Hematopoietic multipotent progenitor cell treated with erythropoietin and hydrocortisone succinate and interleukin-3 and kit ligand, for 17 days (in vitro differentiated cells): Measurements from ENCODE around the gene RNF152.

ENCODE experiments used
- DNase-seq: peaks from one replicate; pipeline ENCODE4 v3.0.0-alpha.2; 2015; ENCODE audit warnings: low spot score

Gene RNF152, protein sequence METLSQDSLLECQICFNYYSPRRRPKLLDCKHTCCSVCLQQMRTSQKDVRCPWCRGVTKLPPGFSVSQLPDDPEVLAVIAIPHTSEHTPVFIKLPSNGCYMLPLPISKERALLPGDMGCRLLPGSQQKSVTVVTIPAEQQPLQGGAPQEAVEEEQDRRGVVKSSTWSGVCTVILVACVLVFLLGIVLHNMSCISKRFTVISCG

DNA sequence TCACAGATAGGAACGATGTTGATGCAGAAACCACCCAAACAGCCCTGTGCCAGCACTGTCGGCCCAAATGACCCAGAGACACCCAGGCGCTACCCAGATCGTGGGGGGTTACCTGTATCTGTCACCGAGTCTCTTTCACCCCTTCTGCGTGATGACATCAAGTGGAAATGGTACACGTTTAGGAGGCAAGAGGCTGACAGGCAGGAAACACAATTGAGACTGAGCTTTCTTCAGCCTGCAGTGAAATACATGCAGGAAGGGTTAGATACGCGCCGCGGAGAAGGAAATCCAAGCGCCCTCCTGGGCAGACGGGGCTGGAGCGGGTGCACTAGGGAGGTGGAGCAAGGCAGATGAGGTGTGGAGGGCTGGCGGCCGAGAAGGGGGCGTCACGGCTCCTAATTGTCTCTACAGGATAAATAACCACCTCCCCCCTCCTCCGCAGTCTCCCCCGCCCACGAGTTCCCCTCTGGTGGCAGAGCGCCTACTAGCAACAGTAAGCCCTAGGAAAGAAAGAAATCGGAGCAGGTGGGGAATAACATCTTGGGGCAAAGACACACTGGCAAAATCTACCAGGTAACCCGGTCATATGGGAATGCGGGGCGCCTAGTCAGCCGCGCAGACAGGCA, at the start of gene RNF152:
TSS of gene RNF152 (minus strand) at position 325 of the 626 bp plus-strand sequence. CDS start 76,544 bp downstream, outside the sequence.
- DNase-seq = no peak

DNA sequence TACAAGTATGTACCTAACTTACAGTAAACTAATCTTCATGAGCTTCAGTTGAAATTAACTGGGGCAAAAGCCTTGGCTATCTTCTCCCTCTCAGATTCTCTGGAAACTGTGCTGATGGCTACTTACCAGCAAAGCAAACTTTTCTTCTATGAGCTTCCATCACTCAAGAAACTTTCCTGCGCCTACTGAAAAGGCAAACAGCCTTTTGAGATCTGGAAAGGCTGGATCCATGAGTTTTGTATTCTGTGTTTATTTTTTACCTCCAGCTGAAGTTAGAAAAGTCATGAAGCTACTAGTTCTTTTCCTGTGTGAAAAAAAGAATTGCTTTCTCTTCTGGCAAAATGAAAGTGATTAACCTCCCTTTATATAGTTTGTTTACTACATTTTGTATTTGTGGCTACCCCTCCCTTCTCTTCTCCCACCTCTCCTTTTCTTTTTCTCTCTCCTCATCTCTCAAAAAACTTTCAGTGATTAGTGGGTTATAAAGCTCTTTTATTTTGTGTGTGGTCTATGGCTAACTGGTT, 49.2 kb upstream of the RNF152 start:
- no peak for DNase-seq

DNA sequence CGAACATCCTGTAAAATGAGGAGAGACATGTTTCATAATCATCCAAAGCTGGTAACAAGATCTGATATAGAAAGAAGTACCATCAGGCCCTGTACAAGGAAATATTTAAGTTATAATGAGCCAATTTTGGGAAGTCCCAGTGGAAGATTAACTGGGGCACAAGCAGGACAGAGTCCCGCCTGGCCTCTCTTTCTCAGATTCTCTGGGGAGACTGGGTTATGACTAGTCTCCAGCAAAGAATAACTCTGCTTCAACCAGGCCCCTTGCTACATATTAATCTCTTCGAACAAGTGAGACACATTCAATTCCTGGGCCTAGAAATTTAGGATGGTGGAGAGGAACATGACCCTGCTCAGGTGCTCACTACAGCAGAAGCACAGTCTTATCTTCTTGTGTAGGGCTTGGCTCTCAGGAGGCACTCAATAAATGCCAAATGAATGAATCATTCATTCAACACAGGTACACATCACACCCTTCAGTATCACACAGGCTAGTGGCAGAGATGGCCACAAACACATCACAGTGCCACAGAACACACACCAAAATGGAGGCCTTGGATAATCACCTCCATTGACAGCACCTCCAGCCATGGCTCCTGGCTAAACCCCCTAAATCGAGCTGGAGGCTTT, 46.4 kb upstream of the RNF152 start:
- DNase-seq = no peak

DNA sequence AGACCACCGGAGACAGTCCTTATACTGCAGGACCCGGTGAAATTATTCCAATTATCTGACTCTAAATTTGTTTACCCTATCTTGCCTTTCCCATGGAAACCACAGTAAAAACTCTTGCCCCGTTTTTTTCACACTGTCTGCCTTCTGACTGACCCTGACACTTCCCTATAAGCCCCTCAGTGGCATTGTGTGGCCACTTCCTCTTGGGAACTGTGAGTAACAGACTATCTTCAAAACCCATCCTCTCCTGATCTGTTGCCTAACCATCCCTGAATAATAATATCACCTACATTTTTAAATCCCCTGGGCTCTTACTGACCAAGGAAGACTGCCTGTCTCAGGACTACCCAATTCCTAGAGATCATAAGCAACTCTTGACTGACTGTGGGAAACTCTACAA, 42.6 kb upstream of the RNF152 start:
- DNase-seq = no peak

DNA sequence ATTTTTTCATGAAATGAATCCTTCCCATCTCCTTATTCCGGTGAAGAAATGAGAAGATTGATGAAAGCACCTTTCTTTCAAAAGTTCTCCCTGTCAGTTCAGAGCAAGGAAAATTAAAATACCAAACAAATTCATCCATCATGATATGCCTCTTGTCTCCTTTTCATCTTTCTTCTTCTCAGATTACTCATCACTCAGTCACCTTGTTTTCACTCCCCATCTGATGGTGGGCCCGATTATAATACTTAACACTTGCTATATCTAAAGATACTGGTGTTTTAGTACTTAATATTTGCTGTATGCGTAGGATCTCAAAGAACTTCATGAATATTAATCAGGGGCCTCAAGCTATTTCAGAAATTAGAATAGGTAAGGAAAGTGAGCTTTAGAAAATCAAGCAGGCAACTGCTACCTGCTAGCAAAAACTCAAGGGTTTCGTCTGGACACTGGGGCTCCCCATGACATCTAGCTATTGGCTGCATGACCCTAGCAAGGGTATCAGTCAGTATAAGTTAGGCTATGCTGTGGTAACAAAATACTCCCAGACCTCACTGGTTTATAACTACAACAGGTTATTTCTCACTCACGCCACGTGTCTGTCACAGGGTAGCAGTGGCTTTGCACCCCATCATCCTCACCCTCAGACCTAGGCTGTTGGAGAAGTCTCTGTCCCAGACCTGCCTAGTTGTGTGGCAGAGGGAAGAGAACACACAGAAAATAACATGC, 39.0 kb upstream of the RNF152 start:
- DNase-seq = no peak

DNA sequence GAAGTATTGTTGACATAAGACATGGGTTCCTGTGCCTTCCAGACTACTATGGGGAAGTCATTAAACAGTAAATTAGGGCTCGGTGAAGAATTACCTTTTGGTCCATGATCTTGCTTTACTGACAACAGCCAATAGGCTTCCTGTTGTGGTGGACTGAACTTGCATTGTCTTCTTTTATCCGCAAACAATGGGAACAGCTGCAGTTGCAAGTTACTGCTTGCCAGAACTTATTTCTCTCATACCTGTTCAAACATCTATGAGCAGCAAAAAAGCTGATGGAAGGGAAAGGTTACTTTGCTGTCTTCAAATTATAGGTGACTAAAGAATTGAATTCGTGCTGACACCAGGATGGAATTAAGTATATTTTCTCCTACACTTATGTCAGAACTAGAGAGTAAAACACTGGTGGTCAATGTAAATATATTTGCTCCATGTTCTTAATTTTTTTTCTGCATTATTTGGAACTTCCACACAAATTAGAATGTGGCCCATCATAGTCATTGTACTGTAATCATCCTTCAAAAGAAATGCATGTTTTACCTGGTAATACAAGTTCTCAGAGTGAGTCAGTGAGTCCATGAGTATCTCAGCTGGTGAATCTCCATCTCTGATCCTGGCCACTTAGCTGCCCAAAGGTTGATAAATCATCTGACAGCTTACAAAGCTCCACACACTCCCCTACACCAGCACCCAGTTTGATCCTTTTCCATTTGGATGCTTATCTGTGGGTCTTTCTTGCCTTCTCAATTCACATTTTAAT, 37.3 kb upstream of the RNF152 start:
- DNase-seq = no peak

DNA sequence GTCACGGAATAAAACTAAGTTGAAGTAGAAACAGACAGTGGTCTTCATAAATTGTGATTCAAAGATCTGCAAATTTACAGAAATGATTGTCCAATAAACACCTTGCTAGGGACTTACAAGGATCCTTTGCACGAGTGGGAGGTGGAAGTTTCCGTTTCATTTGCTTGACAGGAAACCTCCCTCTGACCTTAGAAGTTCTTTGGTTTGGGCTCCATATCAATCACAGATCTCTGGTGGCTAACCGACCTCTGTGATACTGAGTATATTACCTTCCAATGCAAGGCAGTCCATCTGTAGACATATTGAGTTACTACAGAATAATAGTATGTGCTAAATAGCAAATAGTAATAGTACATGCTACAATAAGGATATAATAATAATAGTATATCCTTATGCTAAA, 33.7 kb upstream of the RNF152 start:
- no peak for DNase-seq

DNA sequence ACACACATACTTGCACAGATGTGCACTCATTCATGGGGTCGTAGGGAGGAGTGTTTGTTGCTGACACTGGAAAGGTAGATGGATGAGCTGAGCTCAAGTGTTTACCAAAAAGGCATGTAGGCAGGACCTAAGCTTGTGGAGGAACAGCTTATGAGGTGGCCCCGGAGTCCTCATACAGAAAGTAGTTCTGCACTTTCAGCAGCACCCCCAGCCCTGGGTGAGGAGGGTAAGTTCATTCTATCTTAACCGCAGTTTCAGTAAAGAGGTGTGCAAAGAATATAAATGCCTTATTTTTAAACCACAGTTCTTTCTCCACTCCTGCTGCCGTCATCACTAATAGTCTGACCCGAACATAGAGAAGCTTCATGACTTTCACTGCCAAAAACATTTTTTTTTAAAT, 31.7 kb upstream of the RNF152 start:
- DNase-seq = no peak

DNA sequence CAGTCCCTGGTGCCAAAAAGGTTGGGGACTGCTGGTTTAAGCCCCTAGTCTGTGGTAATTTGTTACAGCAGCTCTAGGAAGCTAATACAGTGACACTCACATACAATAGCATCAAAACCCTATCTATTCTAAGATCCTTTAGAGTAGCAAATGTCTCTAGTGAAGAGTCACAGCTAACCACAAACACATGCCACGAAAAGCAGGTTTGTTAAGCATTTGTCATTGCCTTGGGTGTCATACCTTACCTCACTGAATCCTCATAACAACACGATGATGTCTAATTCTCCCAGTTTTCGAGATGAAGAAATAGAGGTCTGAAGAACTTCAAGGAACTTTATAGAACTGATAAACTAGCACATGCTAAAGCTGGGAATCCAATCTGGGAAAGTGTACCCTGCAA, 29.6 kb upstream of the RNF152 start:
- no peak for DNase-seq

DNA sequence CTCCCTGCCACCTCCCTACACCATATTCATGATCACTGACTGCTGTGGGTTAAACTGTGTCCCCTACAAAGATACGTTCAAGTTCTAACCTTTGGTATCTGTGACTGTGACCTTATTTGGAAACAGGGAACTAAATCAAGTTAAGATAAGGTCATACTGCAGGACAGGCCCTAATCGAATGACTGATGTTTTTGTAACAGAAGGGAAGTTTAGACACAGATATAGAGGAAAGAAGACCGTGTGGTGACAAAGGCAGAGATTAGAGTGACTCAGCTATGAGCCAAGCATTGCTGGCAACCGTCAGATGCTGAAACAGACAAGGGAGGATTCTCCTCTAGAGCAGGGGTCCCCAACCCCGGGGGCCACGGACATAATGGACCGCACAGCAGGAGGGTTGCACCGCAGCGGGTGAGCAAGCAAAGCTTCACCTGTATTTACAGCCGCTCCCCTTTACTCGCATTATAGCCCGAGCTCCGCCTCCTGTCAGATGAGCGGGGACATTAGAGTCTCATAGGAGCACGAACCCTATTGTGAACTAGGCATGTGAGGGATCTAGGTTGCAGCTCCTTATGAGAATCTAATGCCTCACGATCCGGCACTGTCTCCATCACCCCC, 28.9 kb upstream of the RNF152 start:
- DNase-seq = no peak

DNA sequence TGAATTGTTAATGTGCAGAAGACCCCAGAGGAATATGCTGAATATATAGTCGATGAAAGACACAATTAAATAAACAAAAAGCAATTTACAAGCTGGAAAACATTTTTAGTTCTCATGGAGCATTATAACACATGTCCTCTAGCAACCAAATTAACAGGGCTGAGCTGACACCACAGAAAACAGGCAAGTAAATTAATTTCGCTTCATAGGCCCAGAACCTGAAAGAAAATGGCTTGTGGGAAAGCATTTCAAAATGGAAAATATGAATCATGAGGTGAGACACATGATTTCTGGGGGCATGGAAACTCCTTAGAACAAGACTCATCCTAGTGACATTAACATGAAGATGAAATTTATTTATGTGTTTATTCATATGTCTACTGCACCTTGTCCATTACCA, 25.0 kb upstream of the RNF152 start:
- DNase-seq = no peak

DNA sequence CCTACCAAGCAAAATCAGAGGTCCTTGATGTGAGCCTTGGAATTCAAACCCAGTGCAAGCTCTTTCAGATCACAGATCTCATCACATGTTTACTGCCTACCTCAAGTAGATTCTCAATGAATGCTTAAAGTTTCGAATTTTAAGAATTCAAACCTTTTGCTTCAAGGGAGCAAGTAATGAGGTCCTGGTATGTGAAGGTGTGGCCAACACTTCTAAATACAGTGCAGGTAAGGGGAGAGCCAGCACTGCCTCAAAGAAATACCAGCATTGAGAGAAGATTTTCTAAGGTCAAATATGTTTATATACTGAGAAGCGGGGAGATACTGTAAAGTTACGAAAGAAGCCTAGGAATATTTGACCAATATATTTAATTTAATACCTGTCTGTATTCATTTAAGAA, 19.7 kb upstream of the RNF152 start:
- no peak for DNase-seq

DNA sequence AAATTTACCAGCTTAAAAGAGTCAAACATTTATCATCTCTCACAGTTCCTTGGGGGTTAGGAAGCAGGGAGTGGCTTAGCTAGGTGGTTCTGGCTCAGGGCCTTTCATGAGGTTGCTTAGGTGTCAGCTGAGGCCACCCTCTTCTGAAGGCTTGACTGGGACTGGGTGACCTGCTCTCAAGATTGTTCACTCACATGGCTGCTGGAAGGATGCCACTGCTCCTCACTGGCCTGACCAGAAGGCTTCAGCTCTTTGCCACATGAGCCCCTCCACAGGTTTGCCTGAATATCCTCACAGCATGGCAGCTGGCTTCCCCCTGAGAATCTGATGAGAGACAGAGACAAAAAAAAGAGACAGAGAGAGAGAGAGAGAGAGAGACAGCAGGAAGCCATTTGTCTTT, 17.3 kb upstream of the RNF152 start:
- no peak for DNase-seq

DNA sequence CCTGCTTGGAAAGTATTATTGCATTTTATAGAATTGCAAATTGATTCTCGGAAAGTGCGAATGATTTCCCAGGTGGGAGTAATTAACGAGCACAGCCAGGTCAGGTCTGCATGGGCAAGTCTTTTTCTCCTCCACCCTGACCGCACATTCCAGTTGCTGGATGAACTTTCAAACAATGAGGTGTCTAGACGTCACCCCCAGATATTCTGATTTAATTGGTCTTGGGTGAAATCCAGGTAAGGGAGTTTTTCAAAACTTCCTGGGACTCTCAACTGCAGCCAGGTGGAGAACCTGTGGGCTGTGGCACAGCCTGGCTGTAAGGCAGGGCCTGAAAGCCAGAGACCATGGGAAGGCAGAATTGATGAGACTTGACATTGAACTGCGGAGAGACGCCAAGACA, 15.9 kb upstream of the RNF152 start:
- no peak for DNase-seq

DNA sequence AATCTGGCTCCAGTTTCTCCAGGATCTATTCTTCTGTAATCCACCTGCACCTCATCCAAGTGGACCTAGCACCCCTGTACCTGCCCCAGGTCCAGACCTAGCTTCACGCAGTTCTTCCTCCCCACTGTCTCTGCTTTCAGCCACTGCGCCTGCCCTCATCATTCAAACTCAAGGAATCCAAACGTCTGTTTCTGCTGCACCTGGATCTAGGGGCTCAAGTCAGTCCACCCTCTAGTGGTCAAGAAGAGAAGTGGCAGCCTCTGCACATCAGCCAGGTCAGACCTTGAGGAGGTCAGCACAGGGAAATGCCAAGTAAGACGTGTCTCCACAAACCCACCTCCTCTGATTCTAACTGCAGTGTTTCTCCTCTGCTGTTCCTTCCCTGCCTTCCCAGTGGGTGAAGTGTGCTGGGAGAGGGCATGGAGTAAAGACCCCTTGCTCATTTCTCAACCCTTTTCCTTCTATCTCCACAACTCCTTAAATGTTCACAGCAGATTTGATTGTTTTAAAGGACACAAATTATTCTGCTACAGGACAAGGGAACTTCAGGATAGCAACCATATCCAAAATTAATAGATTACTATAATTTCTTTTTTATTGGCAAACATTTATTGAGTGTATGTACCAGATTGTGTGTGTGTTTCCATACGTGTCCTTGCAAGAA, 8.6 kb upstream of the RNF152 start:
- peak; percentile 10 for DNase-seq

DNA sequence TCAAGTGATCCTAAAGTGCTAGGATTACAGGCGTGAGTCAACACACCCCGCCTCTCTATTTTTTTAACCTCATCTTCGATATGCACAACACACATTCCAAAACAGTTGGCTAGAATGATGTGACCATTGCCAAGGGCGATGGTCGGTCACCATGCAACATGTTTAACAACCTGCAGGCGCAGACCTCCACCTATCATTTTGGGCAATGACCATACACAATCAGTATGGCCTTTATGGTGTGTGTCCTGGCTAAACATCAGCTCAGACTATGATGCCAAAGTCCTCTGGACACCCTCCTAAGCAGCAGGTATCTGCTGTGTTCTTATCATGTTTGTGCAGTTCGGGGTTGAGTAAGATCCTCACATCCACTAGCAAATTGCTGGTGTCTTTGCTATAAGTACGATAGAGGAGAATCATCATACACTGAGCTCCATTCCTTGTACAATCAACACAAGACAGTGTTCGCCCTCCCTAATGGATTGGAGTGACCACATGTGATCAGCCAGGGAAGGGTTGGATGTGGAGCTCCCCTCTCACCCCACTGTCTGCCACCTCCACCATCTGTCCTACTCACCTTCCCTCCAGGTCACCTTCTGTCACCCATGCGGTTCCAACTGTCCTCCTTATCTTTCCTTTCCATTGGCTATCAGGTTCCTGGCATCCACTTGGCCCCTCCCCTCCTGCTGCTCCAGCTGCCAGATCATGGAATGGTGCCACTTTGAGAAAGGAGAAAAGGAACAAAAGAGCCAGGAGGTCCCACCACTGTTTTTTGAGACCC, 7.9 kb upstream of the RNF152 start:
- no peak for DNase-seq

DNA sequence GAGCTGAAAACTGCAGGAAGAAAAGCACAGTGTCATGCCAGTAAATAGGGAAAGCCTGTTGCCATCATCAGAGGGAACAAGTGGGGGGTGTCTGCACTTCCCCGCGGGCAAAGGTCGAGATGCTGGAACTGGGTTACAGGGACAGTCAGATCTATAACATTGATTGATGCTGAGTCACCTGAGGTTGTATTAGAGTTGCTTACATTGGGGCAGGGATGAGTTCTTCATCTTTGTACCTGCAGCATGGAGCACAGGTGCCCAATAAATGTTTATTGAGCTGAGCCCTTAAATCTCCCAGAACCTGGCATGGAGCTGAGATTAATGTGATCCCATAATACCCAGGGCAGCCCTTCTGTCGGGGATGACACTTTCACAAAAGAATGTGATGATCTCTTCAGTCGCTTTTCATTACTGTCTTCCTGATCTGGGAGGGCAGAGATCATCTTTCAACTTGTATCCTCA, 5.9 kb upstream of the RNF152 start:
- no peak for DNase-seq

DNA sequence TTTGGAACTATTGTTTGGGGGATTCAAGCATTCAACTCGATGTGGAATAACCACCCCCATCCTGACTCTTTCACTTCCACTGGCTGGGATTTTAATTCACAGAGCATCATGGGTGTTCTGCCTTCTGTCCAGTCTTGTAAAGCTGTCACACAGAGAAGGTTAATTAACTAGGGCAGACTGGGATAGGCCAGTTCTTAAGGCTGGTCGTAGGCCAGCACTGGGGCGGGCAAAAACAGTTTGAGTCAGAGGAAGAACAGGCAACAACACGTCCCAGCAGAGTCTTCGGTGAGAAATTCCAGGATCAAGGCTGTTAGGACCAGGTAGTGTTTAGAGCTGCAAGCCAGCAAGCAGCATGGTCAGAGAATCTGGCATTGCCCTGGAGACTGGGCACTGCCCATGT, 4.0 kb upstream of the RNF152 start:
- DNase-seq = no peak

DNA sequence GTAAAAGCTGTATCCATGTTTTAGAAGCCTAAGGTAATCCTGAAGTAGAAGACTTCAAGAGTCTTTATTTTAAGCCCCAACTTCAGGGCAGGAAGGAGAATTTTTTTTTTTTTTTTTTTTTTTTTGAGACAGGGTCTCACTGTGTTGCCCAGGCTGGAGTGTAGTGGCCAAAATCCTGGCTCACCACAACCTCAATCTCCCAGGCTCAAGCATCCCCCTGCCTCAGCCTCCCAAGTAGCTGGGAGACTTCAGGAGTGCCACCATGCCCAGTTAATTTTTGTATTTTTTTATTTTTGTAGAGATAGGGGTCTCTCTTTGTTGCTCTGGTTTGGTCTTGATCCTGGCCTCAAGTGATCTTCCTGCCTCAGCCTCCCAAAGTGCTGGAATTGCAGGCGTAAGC, 3.3 kb upstream of the RNF152 start:
- DNase-seq = no peak
